Thymus (tissue), 11 donors: ENCODE measurements around the gene POLG. TPM values are rescaled to one million over a fixed set of nuclear protein-coding genes. Genes with fewer than 3 reads are reported as not detected.

Source experiments
- DNase-seq, 9 donors: peaks; one replicate each; pipeline ENCODE4 v3.0.0-alpha.2; 2013; ENCODE audit warnings: low spot score in 9 of 9, low read depth in 6 of 9, missing footprints in 1 of 9
- H3K27ac ChIP-seq, 2 donors: one replicate each; pipeline ENCODE4 v1.5.1; 2013; ENCODE audit warnings: control low read depth in 1 of 2, low read depth in 1 of 2, low read length in 1 of 2, mild to moderate bottlenecking in 1 of 2, moderate library complexity in 1 of 2
- H3K27me3 ChIP-seq, 2 donors: one replicate each; pipeline ENCODE4 v1.5.1; 2013; ENCODE audit warnings: low read length in 1 of 2; ENCODE audit not compliant: control insufficient read depth in 2 of 2, insufficient read depth in 1 of 2
- H3K36me3 ChIP-seq, 2 donors: one replicate each; pipeline ENCODE4 v1.5.1; 2013; ENCODE audit warnings: low read length in 1 of 2, mild to moderate bottlenecking in 1 of 2, moderate library complexity in 1 of 2; ENCODE audit not compliant: control insufficient read depth in 2 of 2, insufficient read depth in 2 of 2
- H3K4me1 ChIP-seq, 2 donors: one replicate each; pipeline ENCODE4 v1.5.1; 2013; ENCODE audit warnings: low read length in 2 of 2; ENCODE audit not compliant: control insufficient read depth in 2 of 2, insufficient read depth in 2 of 2
- H3K4me3 ChIP-seq, 2 donors: one replicate each; pipeline ENCODE4 v1.5.1; 2013; ENCODE audit warnings: low read length in 2 of 2, control low read depth in 1 of 2, mild to moderate bottlenecking in 1 of 2
- H3K9me3 ChIP-seq, 2 donors: one replicate each; pipeline ENCODE4 v1.5.1; 2013; ENCODE audit warnings: low read length in 1 of 2, mild to moderate bottlenecking in 1 of 2; ENCODE audit not compliant: control insufficient read depth in 2 of 2, insufficient read depth in 1 of 2
- WGBS: extraction: QIAGEN DNeasy Blood & Tissue Kit; methylation state at CpG from one replicate; pipeline ENCODE4 v1.1.7; 2013; 5-methylcytosine and 5-hydroxymethylcytosine counted together
- polyA plus RNA-seq: library from polyadenylated mRNA; stranded (reverse); fragments of 200-250 nt; gene quantifications from one replicate; pipeline ENCODE4 v1.2.3, GENCODE V29; 2013
- total RNA-seq: library from RNA; stranded (reverse); fragments of 120-200 nt; gene quantifications from one replicate; pipeline ENCODE4 v1.2.4, GENCODE V29; 2013
- donor health status: healthy.

Gene POLG
- total and polyA plus RNA-seq, 2 donors = 59.1 to 80.5 TPM

DNA sequence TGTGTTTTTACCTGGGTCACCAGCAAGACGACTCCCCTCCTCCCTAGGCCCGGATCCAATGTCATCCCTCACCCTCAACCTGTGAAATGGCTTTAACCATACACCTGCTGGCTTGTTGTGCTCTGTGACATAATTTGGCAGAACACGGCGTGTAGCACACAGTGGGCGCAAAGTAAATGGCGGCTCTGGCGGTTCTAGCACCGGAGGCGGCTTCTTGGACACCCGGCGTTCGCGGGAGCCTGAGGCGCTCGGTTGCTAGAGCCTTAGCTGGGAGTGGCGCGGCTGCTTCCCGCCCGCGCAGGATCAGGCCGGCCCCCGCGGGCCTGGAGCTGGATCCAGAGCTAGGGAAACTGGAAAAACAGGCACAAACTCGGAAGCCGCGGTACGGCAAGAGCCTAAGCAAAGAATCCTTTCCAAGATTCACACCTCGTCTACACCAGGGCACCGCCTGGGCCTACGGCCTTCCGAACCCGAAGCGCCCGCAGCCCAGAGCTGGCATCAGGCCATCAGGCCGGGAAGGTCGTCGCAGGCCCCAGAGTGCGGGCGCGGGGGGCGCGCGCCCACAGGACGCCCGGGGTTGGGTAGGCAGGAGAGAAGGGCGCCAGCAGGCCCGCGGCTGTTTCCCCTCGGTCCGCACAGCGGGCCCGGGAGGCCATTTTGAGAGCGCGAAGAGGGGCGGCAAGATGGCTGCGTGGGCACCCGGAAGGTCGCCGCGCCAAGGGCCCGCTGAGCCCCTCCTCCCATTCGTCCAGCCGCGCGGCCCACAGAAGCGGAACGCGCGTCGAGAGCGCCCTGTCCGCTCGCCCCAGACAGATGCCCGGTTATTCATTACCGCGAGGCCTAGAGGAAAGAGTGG lies 43.9 kb upstream of the POLG start:
- peaks cover 2 to 8% of the 10 kb centered on the region in 2 donors for H3K9me3 ChIP-seq
- H3K4me3 ChIP-seq = peak overlapping the region; percentile 13 to 42
- H3K4me1 ChIP-seq = peaks cover 9 to 10% of the 10 kb centered on the region in 2 donors
- no peak for DNase-seq
- H3K27me3 ChIP-seq = peaks cover 83 to 98% of the 10 kb centered on the region in 2 donors
- peak overlapping the region in 1 of 2 donors; percentile 43 for H3K27ac ChIP-seq
- no peaks in the 10 kb centered on the region for H3K36me3 ChIP-seq
- 8% methylated on average over 76 of the region's 76 CpGs for WGBS

DNA sequence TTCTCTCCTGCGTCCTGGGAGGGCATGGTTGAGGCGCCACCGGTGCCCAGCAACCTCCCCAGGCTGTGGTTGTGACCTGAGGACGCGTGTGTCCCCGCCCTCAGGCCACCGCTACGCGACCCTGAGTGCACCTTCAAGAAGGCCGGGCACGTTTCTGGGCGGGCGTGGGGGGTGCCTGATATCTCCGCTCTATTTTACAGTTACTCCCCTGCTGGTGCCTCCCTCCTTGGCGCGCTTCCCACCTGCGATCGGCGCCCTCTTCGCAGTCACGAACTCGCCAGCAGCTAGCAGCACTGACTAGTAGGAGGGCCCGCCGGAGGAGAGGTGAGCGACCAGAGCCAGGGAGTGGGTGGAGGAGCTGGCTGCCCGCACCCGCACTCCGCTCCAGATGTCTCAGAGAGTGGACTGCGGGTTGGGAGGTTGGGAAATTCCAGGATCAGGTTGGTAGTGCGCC lies 43.2 kb upstream of the POLG start:
- no peak for DNase-seq
- Histone ChIP-seq H3K27ac (peak overlapping the region in 1 of 2 donors; percentile 43), H3K9me3 (peaks cover 2 to 8% of the 10 kb centered on the region in 2 donors), H3K27me3 (peaks cover 87 to 98% of the 10 kb centered on the region in 2 donors), H3K36me3 (no peaks in the 10 kb centered on the region), H3K4me1 (peaks cover 9 to 10% of the 10 kb centered on the region in 2 donors), H3K4me3 (peak overlapping the region in 1 of 2 donors; percentile 13)
- WGBS = 15% methylated on average over 30 of the region's 30 CpGs

DNA sequence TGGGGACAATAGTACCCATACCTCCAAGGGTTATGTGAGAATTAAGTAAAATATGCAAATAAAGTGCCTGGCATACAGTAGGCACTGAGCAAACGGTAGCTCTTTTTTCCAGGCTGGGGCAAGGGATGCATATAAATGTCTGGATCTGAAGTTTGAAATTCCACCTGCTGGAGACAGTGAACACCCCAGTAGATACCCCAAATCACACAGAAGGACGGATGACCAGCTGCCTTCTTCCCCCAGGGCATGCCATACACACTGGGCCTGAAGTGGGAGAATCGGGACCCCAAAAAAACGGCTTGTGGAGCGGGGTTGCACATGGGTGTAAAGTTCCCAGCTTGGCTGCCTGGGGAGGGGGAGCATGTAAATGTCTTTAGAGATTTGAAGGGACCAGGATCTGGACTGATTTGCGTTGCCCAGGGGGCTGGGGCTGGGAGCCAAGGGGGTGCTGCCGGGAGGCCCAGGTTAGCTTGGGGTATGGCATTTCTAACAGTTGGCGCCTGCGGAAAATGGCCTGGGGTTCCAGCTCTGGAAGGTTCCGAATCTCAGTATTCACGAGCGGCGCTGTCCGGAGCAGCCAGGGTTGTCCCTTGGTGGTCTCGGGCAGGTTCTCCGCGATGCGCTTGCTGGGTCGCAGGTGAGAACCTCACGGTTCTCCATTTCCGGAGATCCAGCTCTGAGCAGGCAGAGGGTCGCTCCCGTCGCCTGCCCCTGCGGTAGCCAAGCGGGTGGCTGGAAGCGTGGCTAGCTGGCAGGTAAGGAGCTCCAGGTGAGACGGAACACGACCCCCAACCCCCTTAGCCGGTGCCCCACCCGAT lies 42.6 kb upstream of the POLG start:
- Histone ChIP-seq H3K27me3 (peaks cover 90 to 98% of the 10 kb centered on the region in 2 donors), H3K27ac (no peak overlapping the region), H3K4me3 (no peak overlapping the region), H3K9me3 (peaks cover 2 to 8% of the 10 kb centered on the region in 2 donors), H3K36me3 (no peaks in the 10 kb centered on the region), H3K4me1 (peaks cover 9 to 10% of the 10 kb centered on the region in 2 donors)
- 15% methylated on average over 31 of the region's 31 CpGs for WGBS
- DNase-seq = no peak

DNA sequence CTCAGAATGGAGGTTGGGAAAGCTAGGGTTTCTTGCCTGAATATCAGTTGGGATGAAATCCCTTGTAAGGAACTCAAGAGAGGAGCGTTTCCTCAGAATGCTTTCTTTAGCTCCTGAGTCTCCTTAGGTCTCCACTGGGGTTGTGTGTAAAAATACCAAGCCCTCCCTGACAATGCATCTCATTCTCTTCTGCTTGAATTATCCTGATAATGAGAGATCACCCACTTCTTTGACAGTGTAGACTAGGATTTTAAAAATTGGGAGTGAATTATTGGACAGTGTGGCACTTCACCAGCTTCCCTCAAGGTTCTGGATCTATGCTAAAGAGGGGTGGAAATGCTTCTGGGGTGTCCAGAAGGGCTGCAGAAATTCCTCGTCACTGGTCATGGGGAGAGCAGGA lies 41.8 kb upstream of the POLG start:
- Histone ChIP-seq H3K36me3 (no peaks in the 10 kb centered on the region), H3K27ac (no peak overlapping the region), H3K27me3 (peaks cover 91 to 98% of the 10 kb centered on the region in 2 donors), H3K4me3 (no peak overlapping the region), H3K9me3 (peaks cover 2 to 8% of the 10 kb centered on the region in 2 donors), H3K4me1 (peaks cover 9 to 10% of the 10 kb centered on the region in 2 donors)
- WGBS = 52% methylated on average over 2 of the region's 2 CpGs
- DNase-seq = no peak

DNA sequence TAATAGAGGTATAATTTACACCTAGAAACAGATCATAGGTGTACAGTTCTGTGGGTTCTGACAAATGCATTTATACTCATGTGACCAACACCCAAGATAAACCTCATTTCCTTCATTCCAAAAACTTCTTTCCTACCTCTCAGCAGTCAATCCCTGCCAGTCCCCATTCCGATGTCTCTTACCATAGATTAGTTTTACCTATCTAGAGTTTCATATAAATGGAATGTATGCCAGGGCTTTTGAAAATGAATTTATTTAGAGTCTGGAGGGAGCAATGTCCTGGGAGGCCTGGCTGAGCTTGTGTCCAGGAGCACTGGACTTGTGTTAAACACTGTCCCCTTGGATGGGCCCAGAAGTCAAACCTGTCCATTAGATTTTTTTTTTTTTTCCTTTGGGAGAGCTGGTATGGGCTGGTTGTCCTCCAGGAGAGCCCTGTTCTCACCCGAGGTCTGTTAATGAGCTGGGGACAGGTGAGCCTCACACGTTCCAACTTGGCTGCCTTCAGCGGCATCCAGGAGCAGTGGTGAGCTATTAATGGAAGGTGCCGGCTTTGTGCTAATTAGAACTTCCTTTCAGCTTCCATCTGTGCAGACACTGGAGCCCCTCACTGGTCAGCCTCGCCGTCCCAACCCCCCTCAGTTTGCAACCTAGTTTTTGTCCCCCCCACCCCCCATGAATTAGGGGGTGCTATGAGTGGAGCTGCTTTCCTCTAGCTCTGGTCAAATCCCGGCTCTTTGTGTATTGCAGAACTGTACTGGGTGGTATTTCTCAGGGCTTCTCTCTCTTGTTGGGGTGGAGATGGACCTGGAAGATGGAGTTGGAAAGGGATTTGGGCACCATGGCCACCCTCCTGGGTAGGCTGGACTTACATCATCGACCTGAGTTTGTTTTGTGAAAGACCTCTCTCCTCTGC lies 40.7 kb upstream of the POLG start:
- 11% methylated on average over 9 of the region's 9 CpGs for WGBS
- Histone ChIP-seq H3K9me3 (peaks cover 2 to 8% of the 10 kb centered on the region in 2 donors), H3K4me1 (peaks cover 9 to 10% of the 10 kb centered on the region in 2 donors), H3K4me3 (no peak overlapping the region), H3K36me3 (no peaks in the 10 kb centered on the region), H3K27me3 (peaks cover 95 to 98% of the 10 kb centered on the region in 2 donors), H3K27ac (no peak overlapping the region)
- no peak for DNase-seq

DNA sequence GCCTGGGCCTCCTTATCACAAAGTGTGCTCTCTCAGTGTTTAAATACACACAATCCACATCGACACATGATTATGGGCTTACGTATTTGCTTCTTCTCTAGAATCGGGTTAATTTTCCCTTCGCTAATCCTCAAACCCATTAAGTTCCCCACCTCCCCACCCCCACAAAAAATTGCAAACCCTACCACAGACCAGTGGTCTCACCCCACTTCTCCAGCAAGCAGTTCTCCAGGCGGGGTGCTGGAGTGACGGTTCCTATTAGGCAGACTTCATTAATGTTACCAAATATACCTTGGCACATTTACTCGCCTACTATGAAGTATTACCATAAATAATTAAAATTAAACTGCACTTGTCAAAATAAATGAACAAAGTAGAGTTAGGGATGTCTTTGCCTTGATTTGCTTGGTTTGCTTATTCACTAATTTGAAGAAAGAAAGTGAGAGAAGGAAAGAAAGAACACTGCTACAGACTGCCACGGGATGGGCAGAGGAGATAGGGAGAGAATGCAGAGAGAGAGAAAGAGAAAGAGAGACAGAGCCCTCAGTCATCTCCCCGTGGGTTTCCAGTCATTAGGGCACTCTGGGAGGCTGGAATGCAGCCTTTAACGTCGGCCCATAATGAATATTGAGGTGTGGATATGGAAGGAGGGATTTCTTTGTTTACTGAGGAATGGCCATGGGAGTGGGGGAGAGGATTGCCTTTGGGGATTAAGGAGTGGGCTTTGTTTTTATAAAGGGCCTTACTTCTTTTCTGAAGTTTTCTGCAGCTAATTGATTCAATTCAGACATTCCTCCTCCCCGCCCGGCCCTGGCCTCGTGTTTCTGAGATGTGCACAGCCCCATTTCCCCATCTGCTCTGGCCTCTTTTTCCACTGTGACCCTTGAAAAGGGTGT lies 39.7 kb upstream of the POLG start:
- H3K4me1 ChIP-seq = peaks cover 7 to 9% of the 10 kb centered on the region in 2 donors
- H3K36me3 ChIP-seq = no peaks in the 10 kb centered on the region
- H3K9me3 ChIP-seq = peaks cover under 1 to 8% of the 10 kb centered on the region in 2 donors
- DNase-seq = no peak
- H3K27ac ChIP-seq = no peak overlapping the region
- 29% methylated on average over 14 of the region's 14 CpGs for WGBS
- peaks cover 95 to 98% of the 10 kb centered on the region in 2 donors for H3K27me3 ChIP-seq
- no peak overlapping the region for H3K4me3 ChIP-seq

DNA sequence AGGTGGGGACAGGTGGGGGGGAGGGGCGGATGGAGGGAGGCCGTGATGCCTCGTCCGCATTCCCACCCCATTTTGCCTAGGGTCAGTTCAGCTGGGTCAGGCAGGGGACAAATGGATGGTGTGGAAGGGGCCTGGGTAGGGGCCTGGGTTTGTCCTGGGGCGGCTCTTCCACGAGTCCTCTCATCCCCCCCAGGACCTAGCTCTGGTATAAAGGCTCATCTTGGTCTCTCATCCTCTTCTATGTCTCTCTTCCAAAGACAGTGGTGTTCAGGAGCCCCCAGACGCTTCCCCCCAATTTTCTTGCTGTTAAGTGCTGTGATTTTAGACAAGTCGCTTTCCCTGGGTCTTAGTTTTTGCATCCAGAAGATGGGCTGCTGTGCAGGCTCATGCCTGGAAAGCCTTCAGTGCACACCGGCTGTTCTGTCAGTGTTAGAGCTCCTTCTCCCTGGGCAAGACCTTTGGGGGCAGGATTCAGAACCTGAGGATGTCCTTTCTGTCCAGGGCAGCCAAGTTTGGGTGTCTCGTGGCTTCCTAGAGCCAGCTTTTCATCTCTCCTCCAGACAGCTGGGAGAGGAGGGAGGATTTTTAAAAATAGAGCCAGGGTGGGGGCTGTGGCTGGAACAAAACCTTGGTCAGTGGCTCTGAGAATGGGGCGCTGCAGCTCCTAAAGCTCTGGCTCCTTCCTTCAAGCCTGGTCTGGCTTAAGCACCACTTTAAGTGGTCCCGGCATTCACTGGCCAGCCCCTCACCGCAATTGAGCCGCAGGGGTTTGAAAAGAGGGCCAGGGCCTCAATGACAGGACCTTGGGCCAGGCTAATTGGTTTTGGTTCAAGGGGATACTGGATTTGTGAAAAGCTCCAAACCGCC lies 37.7 kb upstream of the POLG start:
- H3K36me3 ChIP-seq = no peaks in the 10 kb centered on the region
- H3K9me3 ChIP-seq = no peaks in the 10 kb centered on the region
- WGBS = 20% methylated on average over 15 of the region's 15 CpGs
- no peak overlapping the region for H3K4me3 ChIP-seq
- no peaks in the 10 kb centered on the region for H3K4me1 ChIP-seq
- no peak overlapping the region for H3K27ac ChIP-seq
- peaks cover 95 to 98% of the 10 kb centered on the region in 2 donors for H3K27me3 ChIP-seq
- no peak for DNase-seq
